Keratinocyte (primary cell): ENCODE results near the gene COPS8.

ENCODE experiments used
- EZH2 ChIP-seq: IDR thresholded peaks from one replicate; pipeline ENCODE4 v1.6.1; 2012; ENCODE audit warnings: inconsistent platforms, mild to moderate bottlenecking, low read length, moderate library complexity
- TF ChIP-seq, protein P1 (sequence below), 3 experiments: IDR thresholded peaks in 1 of 3; conservative IDR thresholded peaks in 1 of 3; optimal IDR thresholded peaks in 1 of 3; 2 replicates in 2 of 3; 3 replicates in 1 of 3; pipeline versions ENCODE3 to v1.5.1; 2011; ENCODE audit warnings: low read length in 3 of 3, mild to moderate bottlenecking in 3 of 3, moderate library complexity in 2 of 3, control low read depth in 1 of 3, inconsistent platforms in 1 of 3; ENCODE audit not compliant: insufficient read depth in 2 of 3; ENCODE audit errors: extremely low read depth in 1 of 3

DNA sequence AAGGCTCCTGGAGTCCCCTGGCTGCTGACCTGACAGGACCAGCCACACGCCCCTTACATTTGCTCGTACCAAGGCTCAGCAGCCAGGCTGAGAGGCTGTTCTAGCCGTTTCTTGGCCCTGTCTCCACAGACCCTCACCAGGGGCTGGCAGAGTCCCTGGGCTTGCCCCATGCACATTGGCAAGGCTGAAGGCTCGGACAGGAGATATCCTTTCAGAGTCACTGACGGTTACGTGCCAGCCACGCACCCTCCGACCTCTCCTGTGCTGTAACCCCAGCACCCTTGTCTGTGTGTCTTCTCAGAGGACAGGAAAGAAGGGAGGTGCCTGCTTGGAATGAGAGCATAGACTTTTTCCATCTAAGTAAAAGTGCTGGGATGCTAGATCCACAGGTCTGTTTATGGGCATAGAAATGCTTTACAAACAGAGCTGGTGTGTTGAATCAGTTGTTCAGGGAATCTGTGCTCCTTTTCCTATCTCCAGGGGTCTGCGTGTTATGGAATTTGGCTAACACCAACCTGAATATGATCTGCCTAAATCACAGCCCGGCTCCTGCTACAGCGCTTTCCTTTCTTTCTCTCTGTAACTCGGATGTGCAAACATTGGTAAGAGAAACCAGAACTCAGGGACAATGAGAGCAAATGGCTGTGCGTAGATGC is 41.0 kb downstream of the COPS8 start:
- TF ChIP-seq, protein P1, sequence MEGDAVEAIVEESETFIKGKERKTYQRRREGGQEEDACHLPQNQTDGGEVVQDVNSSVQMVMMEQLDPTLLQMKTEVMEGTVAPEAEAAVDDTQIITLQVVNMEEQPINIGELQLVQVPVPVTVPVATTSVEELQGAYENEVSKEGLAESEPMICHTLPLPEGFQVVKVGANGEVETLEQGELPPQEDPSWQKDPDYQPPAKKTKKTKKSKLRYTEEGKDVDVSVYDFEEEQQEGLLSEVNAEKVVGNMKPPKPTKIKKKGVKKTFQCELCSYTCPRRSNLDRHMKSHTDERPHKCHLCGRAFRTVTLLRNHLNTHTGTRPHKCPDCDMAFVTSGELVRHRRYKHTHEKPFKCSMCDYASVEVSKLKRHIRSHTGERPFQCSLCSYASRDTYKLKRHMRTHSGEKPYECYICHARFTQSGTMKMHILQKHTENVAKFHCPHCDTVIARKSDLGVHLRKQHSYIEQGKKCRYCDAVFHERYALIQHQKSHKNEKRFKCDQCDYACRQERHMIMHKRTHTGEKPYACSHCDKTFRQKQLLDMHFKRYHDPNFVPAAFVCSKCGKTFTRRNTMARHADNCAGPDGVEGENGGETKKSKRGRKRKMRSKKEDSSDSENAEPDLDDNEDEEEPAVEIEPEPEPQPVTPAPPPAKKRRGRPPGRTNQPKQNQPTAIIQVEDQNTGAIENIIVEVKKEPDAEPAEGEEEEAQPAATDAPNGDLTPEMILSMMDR (optimal IDR thresholded peaks at IDR 0.05 in 1 of 3, IDR thresholded peaks at IDR 0.05 in 1 of 3, conservative IDR thresholded peaks at IDR 0.05 in 1 of 3; ENCODE audit: extremely low read depth in 1 of 3, insufficient read depth in 2 of 3, low read length in 3 of 3) = no peak
- TF ChIP-seq EZH2 = no peak
